AG04449 (cell line): ENCODE data around the gene TMEM198.

Experiments used
- CTCF ChIA-PET: fragments of 350-600 bp; formaldehyde crosslinking; extraction: SDS; loops from one replicate; lab custom pipeline; 2021; ENCODE audit warnings: antibody characterized with exemption; lab: Yijun Ruan, JAX
- POLR2A ChIA-PET: fragments of 400-600, 350-600 bp; formaldehyde crosslinking; extraction: SDS; loops from one replicate; lab custom pipeline; 2020; ENCODE audit warnings: antibody characterized with exemption, inconsistent platforms; lab: Yijun Ruan, JAX
- DNase-seq: peaks from one replicate; pipeline ENCODE4 v3.0.0-alpha.2; 2010; ENCODE audit warnings: low read depth, low spot score
- H3K4me3 ChIP-seq: 2 replicates; pipeline ENCODE4 v1.5.1; 2011; ENCODE audit warnings: low read depth, mild to moderate bottlenecking, control low read depth, low read length
- TF ChIP-seq, protein P1 (sequence below): IDR thresholded peaks from one replicate; pipeline ENCODE4 v1.5.1; 2011; ENCODE audit warnings: mild to moderate bottlenecking, moderate library complexity, low read length, control low read depth, inconsistent platforms; ENCODE audit not compliant: insufficient read depth; ENCODE audit errors: missing control alignments

Gene TMEM198

DNA sequence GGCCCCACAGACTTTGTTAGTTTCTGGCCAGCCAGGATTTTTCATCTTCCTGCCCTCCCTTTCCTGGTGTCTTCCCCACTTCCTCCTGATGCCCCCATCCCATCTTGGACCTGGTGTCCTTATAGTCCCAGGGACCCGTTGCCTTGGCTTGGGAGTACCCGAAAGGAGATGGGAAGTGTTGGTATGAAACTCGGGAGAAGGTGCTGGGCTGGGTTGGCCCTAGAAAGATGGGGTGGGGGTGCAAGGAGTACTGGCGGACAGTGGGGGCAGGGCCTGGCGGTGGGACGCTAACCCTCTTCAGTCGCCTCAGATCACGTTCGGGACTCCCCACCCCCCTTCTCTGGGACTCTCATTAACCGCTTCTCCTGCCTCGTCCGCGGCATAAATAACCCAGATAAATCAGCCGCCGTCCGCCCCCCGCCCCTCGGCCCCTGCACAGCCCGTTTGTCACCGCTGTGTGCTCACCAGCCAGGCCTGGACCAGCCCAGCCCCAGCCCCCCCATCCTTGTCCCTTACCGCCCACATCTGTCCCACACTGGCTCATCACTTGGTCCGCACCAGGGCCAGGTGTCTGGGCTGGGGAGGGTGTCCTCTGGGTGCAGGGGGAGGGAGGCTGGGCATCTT is 33.2 kb upstream of the TMEM198 start:
- CTCF ChIA-PET, result interaction anchor here (0.9 to 39.0 kb wide), 20 partner anchors 13 to 352 kb away, joined by 3 to 1084 read pairs (median 5); partner anchors contain the start of genes DNPEP, GMPPA and SPEG
- no peak for DNase-seq
- POLR2A ChIA-PET, result interaction anchor here (0.8 to 2.5 kb wide), 8 partner anchors 10 to 57 kb away, joined by 3 to 28 read pairs (median 3); partner anchors contain the start of gene GMPPA
- no peak overlapping the region for H3K4me3 ChIP-seq
- TF ChIP-seq, protein P1, sequence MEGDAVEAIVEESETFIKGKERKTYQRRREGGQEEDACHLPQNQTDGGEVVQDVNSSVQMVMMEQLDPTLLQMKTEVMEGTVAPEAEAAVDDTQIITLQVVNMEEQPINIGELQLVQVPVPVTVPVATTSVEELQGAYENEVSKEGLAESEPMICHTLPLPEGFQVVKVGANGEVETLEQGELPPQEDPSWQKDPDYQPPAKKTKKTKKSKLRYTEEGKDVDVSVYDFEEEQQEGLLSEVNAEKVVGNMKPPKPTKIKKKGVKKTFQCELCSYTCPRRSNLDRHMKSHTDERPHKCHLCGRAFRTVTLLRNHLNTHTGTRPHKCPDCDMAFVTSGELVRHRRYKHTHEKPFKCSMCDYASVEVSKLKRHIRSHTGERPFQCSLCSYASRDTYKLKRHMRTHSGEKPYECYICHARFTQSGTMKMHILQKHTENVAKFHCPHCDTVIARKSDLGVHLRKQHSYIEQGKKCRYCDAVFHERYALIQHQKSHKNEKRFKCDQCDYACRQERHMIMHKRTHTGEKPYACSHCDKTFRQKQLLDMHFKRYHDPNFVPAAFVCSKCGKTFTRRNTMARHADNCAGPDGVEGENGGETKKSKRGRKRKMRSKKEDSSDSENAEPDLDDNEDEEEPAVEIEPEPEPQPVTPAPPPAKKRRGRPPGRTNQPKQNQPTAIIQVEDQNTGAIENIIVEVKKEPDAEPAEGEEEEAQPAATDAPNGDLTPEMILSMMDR, result no peak

- ChIA-PET POLR2A (interaction anchor here (0.8 to 1.2 kb wide), 4 partner anchors 10 to 58 kb away, joined by 3 read pairs; no protein-coding TSS in a partner anchor), CTCF (interaction anchor here (0.9 to 39.0 kb wide), 11 partner anchors 13 to 353 kb away, joined by 3 to 1084 read pairs (median 4); partner anchors contain the start of gene GMPPA)
- TF ChIP-seq, protein P1, result no peak
- H3K4me3 ChIP-seq, result no peak overlapping the region
- DNase-seq, result no peak
These were observed 32.1 kb upstream of the TMEM198 start for GRCh38 chr2:219511547-219512325.

GRCh38 chr2:219512524-219513216 is 31.2 kb upstream of the TMEM198 start:
- TF ChIP-seq, protein P1, result no peak
- H3K4me3 ChIP-seq, result no peak overlapping the region
- DNase-seq, result no peak
- ChIA-PET CTCF (interaction anchor here (1.0 to 39.0 kb wide), 4 partner anchors 12 to 111 kb away, joined by 3 to 1084 read pairs (median 84); partner anchors contain the start of gene GMPPA), POLR2A (interaction anchor here (1.7 kb wide), 1 partner anchor 14 kb away, joined by 9 read pairs; the partner anchor contains the start of gene GMPPA)

GRCh38 chr2:219513787-219514186 is 30.0 kb upstream of the TMEM198 start:
- no peak for DNase-seq
- ChIA-PET POLR2A (interaction anchor here (1.7 kb wide), 1 partner anchor 16 kb away, joined by 9 read pairs; the partner anchor contains the start of gene GMPPA), CTCF (interaction anchor here (1.0 to 39.0 kb wide), 5 partner anchors 11 to 112 kb away, joined by 3 to 1084 read pairs (median 4); partner anchors contain the start of gene GMPPA)
- TF ChIP-seq, protein P1, result no peak
- H3K4me3 ChIP-seq, result no peak overlapping the region

DNA sequence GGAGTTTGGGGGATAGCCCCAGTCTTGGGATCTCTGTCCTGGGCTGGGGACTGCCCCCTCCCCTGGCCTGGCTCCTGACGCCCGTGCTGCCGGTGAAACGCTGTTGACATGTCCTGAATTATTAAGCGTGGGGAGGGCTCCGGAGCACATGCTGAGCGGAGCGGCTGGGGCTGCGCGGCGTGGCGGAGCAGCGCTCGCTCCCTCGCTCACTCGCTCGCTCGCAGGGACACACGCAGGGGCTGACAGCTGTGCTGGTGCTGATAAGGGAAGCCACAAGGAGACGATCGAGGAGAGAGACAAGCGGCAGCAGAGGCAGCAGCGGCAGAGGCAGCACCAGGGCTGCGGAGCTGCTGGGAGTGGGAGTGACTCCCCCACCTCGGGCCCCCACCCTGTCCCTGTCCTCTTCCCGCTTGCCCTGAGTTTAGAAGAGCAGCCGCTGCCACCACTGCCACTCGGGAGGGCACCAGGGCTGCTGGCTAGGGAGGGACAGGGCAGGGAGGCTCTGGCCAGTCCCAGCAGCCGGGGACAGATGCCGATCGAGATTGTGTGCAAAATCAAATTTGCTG is 29.5 kb upstream of the TMEM198 start, which contains the start of gene ASIC4:
Gene ASIC4, plus strand, starts transcription at position 287 of the 566 bp plus-strand sequence. Its CDS starts 243 bp downstream, at position 530.
- CTCF ChIA-PET, result interaction anchor here (1.0 to 39.0 kb wide), 5 partner anchors 11 to 113 kb away, joined by 3 to 1084 read pairs (median 4); partner anchors contain the start of gene GMPPA

More for the DNA sequence above, 29.5 kb upstream of the TMEM198 start, which contains the start of gene ASIC4:
- no peak for DNase-seq
- TF ChIP-seq, protein P1, result no peak
- H3K4me3 ChIP-seq, result no peak within 1 kb of the TSS; the same call in 1 of the 2 replicates
- POLR2A ChIA-PET, result interaction anchor here (1.7 kb wide), 1 partner anchor 16 kb away, joined by 9 read pairs; the partner anchor contains the start of gene GMPPA
